Kidney (tissue), 14 donors: ENCODE data around the gene PCNT. TPM values are rescaled to one million over a fixed set of nuclear protein-coding genes. Genes with fewer than 3 reads are reported as not detected.

Source experiments
- DNase-seq, 5 donors: peaks; one replicate each; pipeline ENCODE4 v3.0.0-alpha.2; 2013 to 2020
- FAIRE-seq: peaks from 2 replicates; lab custom pipeline; 2012; peaks lifted over from hg19 to GRCh38; lab: Jason Lieb, UNC
- H3K27ac ChIP-seq, 2 donors: one replicate each; pipeline ENCODE4 v1.7.0; 2013; ENCODE audit warnings: low read depth in 2 of 2, low read length in 2 of 2, inconsistent platforms in 1 of 2
- H3K27me3 ChIP-seq: one replicate; pipeline ENCODE4 v1.7.1; 2013; ENCODE audit warnings: low read length, inconsistent platforms; ENCODE audit not compliant: control insufficient read depth, insufficient read depth
- H3K36me3 ChIP-seq, 3 donors: one replicate each; pipeline versions ENCODE4 v1.7.0 to v1.7.1; 2013; ENCODE audit warnings: low read length in 3 of 3, control low read depth in 1 of 3, inconsistent platforms in 1 of 3; ENCODE audit not compliant: insufficient read depth in 3 of 3, control insufficient read depth in 2 of 3
- H3K4me1 ChIP-seq, 3 donors: one replicate each; pipeline versions ENCODE4 v1.7.0 to v1.7.1; 2013; ENCODE audit warnings: low read length in 3 of 3, inconsistent platforms in 1 of 3, low read depth in 1 of 3; ENCODE audit not compliant: control insufficient read depth in 2 of 3, insufficient read depth in 2 of 3
- H3K4me3 ChIP-seq, 3 donors: one replicate each; pipeline versions ENCODE4 v1.7.0 to v1.8.1; 2013; ENCODE audit warnings: low read length in 3 of 3, control low read depth in 1 of 3, inconsistent platforms in 1 of 3
- H3K9ac ChIP-seq, 3 donors: one replicate each; pipeline versions ENCODE4 v1.7.0 to v1.7.1; 2013; ENCODE audit warnings: low read length in 3 of 3, control low read depth in 1 of 3, inconsistent platforms in 1 of 3
- H3K9me3 ChIP-seq, 3 donors: one replicate each; pipeline versions ENCODE4 v1.7.0 to v1.7.1; 2013; ENCODE audit warnings: low read length in 3 of 3, control low read depth in 1 of 3, inconsistent platforms in 1 of 3; ENCODE audit not compliant: control insufficient read depth in 2 of 3, insufficient read depth in 1 of 3
- intact Hi-C: fragments of 100-400 bp; cut with DNase I; formaldehyde crosslinking; loops from one replicate; pipeline ENCODE4 v1.11.1; 2022
- polyA plus RNA-seq: library from polyadenylated mRNA; stranded (reverse); fragments of 350-450 nt; fragmentation: Illumina TruSeq; extraction: RNeasy Lipid Tissue Mini Kit (QIAGEN cat#74804); gene quantifications from one replicate; pipeline ENCODE4 v1.2.3, GENCODE V29; 2014; ENCODE audit warnings: low read depth, low replicate concordance; ENCODE audit not compliant: insufficient read depth
- total RNA-seq: library from RNA; stranded (reverse); fragmentation: NEBNext Ultra II Directional; extraction: Animal tissue kit (Norgen Biotek cat#: 25700); gene quantifications from one replicate; pipeline ENCODE4 v1.2.1, GENCODE V29; 2021
- TF ChIP-seq, protein P1 (sequence below): IDR thresholded peaks from 3 replicates; pipeline ENCODE4 v1.5.1; 2012; ENCODE audit warnings: mild to moderate bottlenecking, moderate library complexity, borderline replicate concordance; ENCODE audit not compliant: insufficient read depth; ENCODE audit errors: extremely low read depth
- donor health status: control.
- donor health status: control.
- donor health status: control.
- donor health status: control.
- donor health status: control.
- donor health status: DM: yes; HTN: yes; CAD: no.
- donor health status: Normal renal cell carcinoma (clear cell type).

PCNT gene
- total and polyA plus RNA-seq, 2 donors from 2014 or later, result 4.2 to 26.1 TPM

DNA sequence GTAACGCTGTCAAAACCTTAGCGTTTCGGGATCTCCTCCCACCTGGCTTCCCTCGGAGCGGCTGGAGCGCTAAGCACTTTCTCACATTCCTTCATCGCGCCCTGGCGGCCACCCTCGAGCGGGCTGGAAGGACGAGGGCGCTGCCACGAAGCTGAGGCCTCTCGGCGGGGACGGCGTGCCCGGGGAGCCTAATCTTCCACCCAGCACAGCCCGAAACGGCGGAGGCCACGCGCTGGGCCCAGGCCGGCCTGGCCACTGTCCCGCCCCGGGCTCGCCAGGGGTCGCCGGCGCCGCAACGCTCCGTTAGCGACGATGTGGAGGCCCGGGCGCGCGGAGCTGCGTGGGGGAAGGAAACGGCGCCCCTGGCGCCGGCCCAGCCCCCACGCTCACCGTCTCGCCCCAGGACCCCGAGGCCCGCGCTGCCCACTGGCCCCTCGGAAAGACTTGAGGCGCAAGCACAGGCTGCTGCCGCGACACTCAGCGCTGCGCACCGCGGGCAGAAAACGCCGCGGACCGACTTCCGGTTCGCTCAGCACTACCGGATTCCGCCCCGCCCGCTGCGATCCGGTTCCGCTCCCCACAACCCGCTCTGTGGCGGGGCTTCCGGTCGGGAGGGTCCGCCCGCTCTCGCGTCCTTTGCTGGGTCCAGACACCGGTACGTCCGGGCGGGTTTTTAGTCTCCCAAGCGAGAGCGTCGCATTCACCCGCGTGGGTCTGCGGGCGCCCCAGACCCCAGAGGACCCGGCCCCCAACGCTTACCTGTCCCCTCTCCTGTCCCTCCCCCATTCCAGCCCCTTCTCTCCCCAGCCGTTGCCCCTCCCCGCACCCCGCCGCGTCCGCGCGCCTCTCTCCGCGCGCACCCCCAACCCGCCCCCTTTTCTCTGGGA, 38.0 kb upstream of the PCNT start, which contains the start of gene YBEY:
TSS of gene YBEY (plus strand) at position 582 of the 887 bp plus-strand sequence. CDS start 572 bp downstream, outside the sequence.
- peaks cover 4 to 23% (median 21%) of the 10 kb centered on the region in 3 donors for H3K4me1 ChIP-seq
- intact Hi-C loops, result no loop called here
- no peak for FAIRE-seq

DNA sequence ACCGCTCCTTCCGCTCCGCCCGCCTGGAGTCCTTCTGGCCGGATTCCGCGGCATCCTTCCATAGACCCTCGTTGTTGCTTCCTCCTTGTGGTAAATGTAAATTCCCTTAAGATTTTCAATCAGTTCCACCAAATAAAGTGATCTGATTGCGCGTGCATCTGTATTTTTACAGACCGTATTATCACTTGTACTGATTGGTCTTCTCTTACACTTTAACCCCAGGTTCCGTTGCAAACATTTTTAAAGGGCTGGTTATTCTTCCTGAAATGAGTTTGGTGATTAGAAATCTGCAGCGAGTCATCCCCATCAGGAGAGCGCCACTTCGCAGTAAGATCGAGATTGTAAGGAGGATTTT, 37.3 kb upstream of the PCNT start:
- H3K27ac ChIP-seq, result peak overlapping the region; percentile 79 to 90
- peaks cover 4 to 23% (median 21%) of the 10 kb centered on the region in 3 donors for H3K4me1 ChIP-seq
- peaks cover 2 to 12% (median 8%) of the 10 kb centered on the region in 3 donors for H3K36me3 ChIP-seq
- peak overlapping the region; percentile 53 to 98 (median 74) for H3K4me3 ChIP-seq
- FAIRE-seq (no peak), DNase-seq (no peak)
- intact Hi-C loops, result no loop called here
- H3K27me3 ChIP-seq, result no peaks in the 10 kb centered on the region
- no peaks in the 10 kb centered on the region for H3K9me3 ChIP-seq
- H3K9ac ChIP-seq, result peak overlapping the region; percentile 0 to 85 (median 69)
- TF ChIP-seq, protein P1, sequence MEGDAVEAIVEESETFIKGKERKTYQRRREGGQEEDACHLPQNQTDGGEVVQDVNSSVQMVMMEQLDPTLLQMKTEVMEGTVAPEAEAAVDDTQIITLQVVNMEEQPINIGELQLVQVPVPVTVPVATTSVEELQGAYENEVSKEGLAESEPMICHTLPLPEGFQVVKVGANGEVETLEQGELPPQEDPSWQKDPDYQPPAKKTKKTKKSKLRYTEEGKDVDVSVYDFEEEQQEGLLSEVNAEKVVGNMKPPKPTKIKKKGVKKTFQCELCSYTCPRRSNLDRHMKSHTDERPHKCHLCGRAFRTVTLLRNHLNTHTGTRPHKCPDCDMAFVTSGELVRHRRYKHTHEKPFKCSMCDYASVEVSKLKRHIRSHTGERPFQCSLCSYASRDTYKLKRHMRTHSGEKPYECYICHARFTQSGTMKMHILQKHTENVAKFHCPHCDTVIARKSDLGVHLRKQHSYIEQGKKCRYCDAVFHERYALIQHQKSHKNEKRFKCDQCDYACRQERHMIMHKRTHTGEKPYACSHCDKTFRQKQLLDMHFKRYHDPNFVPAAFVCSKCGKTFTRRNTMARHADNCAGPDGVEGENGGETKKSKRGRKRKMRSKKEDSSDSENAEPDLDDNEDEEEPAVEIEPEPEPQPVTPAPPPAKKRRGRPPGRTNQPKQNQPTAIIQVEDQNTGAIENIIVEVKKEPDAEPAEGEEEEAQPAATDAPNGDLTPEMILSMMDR, result no peak

More for the DNA sequence above, 38.0 kb upstream of the PCNT start, which contains the start of gene YBEY:
- no peaks in the 10 kb centered on the region for H3K27me3 ChIP-seq
- peak within 1 kb of the TSS; percentile 69 to 96 (median 85) for H3K9ac ChIP-seq
- peak; percentile 93 to 97 (median 96) for DNase-seq
- TF ChIP-seq, protein P1, result peak; percentile 41
- peak within 1 kb of the TSS; percentile 79 to 90 for H3K27ac ChIP-seq
- no peaks in the 10 kb centered on the region for H3K9me3 ChIP-seq
- peaks cover 2 to 6% (median 5%) of the 10 kb centered on the region in 3 donors for H3K36me3 ChIP-seq
- peak within 1 kb of the TSS; percentile 74 to 98 (median 80) for H3K4me3 ChIP-seq

DNA sequence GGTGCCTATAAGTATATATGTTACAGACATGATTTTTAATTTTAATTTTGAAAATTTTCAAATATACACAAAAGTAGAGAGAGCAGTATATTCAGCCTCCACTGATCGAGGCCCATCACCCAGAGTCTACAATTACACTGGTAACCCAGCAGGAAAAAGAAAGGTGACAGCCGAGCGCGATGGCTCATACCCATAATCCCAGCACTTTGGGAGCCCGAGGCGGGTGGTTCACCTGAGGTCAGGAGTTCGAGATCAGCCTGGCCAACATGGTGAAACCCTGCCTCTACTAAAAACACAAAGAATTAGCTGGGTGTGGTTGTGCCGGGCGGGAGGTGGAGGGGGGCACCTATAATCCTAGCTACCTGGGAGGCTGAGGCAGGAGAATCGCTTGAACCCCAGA, 36.4 kb upstream of the PCNT start:
- TF ChIP-seq, protein P1, result no peak
- Histone ChIP-seq H3K9ac (no peak overlapping the region), H3K4me3 (no peak overlapping the region), H3K4me1 (peaks cover 4 to 21% (median 21%) of the 10 kb centered on the region in 3 donors), H3K27ac (no peak overlapping the region), H3K9me3 (no peaks in the 10 kb centered on the region), H3K36me3 (peaks cover 7 to 13% (median 12%) of the 10 kb centered on the region in 3 donors), H3K27me3 (no peaks in the 10 kb centered on the region)
- FAIRE-seq, result no peak
- DNase-seq, result no peak
- intact Hi-C loops, result no loop called here
